ENCODE results near the gene BICRA. TPM values are rescaled to one million over a fixed set of nuclear protein-coding genes. Genes with fewer than 3 reads are reported as not detected.

The BICRA gene
- total RNA-seq = 1 to 10 TPM; 4.2 to 8.3 (median 7.5) TPM

DNA sequence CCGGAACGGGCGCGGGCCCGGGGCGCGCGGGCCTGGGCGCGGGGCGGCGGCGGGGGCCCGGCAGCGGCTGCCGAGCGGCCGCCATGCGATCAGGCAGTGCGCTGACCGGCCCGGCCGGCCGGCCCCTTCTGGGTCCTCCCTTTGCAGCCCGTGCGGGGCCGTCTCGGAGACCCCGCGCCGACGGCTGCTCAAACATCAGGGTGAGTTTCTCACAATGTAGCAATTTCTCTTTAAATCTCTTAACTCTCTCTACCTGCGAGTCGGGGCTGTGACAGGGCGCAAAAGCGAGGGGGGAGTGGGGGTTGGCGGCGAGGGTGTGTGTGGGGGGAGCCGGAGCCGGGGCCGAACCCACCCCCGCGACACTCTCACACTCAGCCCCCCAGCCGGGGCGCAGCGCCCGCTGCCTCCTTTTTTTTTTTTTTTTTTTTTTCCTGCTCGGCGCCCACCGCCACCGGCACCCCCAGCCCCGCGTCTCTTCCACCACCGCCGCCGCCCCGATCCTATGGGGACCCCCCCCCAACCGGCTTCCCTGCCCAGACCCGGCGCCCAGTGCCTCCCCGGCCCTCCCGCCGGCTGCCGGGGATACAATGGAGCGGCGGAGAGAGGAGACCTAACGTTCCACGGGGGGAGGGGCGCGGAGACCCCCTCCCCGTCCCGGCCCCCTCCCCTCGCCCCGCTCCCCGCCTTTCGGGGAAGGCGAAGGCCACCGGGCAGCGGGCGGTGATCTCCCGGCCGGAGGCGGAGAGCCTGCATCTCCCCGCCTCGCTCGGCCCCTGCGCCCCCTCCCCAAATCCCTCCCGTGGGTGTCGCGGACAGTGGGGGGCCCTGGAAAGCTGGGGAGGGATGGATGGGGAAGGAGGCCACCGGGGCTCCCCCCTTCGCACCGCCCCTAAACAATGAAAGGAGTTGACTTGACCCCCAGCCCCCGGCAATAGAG is at the start of gene BICRA:
BICRA (plus strand) TSS at position 166 of the 937 bp plus-strand sequence. CDS start 64,441 bp downstream, outside the sequence.
- peak; percentile 82 to 83 for DNase-seq (ENCODE audit: low spot score in 2 of 2)
- Histone ChIP-seq H3K4me3 (peak within 1 kb of the TSS; percentile 86 to 98 (median 96)), H3K27ac (peak within 1 kb of the TSS; percentile 87 to 96), H3K4me1 (peaks cover 0 to 10% of the 10 kb centered on the region in 2 donors), H3K27me3 (no peaks in the 10 kb centered on the region), H3K9me3 (no peaks in the 10 kb centered on the region), H3K36me3 (no peaks in the 10 kb centered on the region)
- no peak for TF ChIP-seq CTCF (IDR thresholded peaks at IDR 0.05)
- peak in 1 of 3 donors; percentile 47 for TF ChIP-seq POLR2AphosphoS5 (IDR thresholded peaks at IDR 0.05)
- TF ChIP-seq POLR2A (IDR thresholded peaks at IDR 0.05) = peak; percentile 26
- intact Hi-C loops (cut with DNase I; ENCODE audit: low total_unique reads) = loop anchor here (2.0 kb wide), 1 partner anchor 58 kb away; no protein-coding TSS in a partner anchor

GRCh38 chr19:47560999-47561398 is 47.9 kb upstream of the BICRA start:
- no peaks in the 10 kb centered on the region for H3K27me3 ChIP-seq
- intact Hi-C loops (cut with DNase I; ENCODE audit: low total_unique reads) = no loop called here
- no peaks in the 10 kb centered on the region for H3K36me3 ChIP-seq
- H3K4me1 ChIP-seq = no peaks in the 10 kb centered on the region
- no peaks in the 10 kb centered on the region for H3K9me3 ChIP-seq
- no peak for TF ChIP-seq POLR2AphosphoS5 (IDR thresholded peaks at IDR 0.05)
- no peak for TF ChIP-seq POLR2A (IDR thresholded peaks at IDR 0.05)
- no peak for TF ChIP-seq CTCF (IDR thresholded peaks at IDR 0.05)
- H3K4me3 ChIP-seq = no peak overlapping the region
- no peak overlapping the region for H3K27ac ChIP-seq
- no peak for DNase-seq (ENCODE audit: low spot score in 2 of 2)

DNA sequence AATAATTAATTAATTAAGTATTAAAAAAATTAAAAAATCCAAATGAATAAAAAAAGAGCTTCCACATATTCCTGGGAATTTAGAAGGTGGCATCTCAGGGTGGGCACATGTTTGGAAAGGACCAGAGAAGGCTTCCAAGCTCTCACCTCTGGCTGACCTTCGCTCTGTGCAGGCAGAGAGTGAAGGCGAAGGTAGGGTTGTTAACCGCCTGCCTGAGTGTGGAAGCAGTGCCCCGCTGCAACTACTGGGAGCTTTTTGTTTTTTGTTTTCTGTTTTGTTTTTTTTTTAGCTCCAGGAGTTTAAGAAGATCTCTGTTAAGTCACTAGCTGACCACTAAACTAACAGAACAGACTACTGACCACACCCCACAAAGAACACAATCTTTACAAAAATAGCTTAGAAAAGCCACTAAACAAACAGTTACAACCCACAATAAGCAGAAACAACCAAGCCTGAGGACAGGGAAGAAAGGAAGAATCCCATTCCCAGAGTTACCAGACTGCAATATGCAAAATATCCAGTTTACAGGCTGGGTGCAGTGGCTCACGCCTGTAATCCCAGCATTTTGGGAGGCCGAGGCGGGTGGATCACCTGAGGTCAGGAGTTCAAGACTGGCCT is 47.4 kb upstream of the BICRA start:
- no peaks in the 10 kb centered on the region for H3K4me1 ChIP-seq
- no peaks in the 10 kb centered on the region for H3K27me3 ChIP-seq
- intact Hi-C loops (cut with DNase I; ENCODE audit: low total_unique reads) = no loop called here
- TF ChIP-seq POLR2A (IDR thresholded peaks at IDR 0.05) (no peak), POLR2AphosphoS5 (IDR thresholded peaks at IDR 0.05) (no peak), CTCF (IDR thresholded peaks at IDR 0.05) (no peak)
- H3K9me3 ChIP-seq = no peaks in the 10 kb centered on the region
- H3K36me3 ChIP-seq = no peaks in the 10 kb centered on the region
- DNase-seq (ENCODE audit: low spot score in 2 of 2) = no peak
- no peak overlapping the region for H3K27ac ChIP-seq
- no peak overlapping the region for H3K4me3 ChIP-seq

DNA sequence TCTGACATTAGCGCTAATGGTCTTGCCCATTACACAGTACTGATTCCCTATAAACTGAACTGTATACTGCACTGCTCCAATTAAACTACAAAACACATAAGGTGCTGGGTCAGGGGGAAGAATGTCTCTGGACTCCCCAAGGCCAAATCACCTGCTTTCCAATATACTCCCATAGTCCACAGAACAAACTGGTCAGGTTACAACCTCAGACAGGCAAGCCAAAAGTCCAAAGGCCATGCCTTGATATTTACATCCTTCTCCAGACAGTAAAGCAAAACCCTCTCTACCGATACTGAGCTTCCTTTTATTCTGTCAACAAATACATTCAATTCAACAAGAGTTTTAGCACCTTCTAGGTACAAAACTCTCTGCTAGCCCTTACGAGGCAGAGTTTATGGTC is 44.9 kb upstream of the BICRA start:
- Histone ChIP-seq H3K27me3 (no peaks in the 10 kb centered on the region), H3K27ac (no peak overlapping the region), H3K4me1 (no peaks in the 10 kb centered on the region), H3K4me3 (no peak overlapping the region), H3K9me3 (no peaks in the 10 kb centered on the region), H3K36me3 (no peaks in the 10 kb centered on the region)
- no peak for DNase-seq (ENCODE audit: low spot score in 2 of 2)
- intact Hi-C loops (cut with DNase I; ENCODE audit: low total_unique reads) = no loop called here
- TF ChIP-seq POLR2AphosphoS5 (IDR thresholded peaks at IDR 0.05) = no peak
- TF ChIP-seq CTCF (IDR thresholded peaks at IDR 0.05) = no peak
- TF ChIP-seq POLR2A (IDR thresholded peaks at IDR 0.05) = no peak

DNA sequence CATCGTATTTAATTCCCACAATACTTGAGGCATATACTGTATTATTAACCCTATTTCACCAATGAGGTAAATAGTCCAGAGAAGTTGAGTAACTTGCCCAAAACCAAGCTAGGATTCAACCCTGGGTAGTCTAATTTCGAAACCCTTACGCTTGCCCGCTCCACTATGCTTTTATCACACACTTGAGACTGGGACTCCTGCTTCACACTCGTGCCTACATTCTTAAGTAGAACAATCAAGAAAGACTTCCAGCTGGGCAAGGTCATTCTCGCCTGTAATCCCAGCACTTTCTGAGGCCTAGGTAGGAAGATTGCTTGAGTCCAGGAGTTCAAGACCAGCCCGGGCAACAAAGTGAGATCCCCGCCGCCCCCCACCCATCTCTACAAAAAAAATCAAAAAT is 39.6 kb upstream of the BICRA start:
- intact Hi-C loops (cut with DNase I; ENCODE audit: low total_unique reads) = no loop called here
- Histone ChIP-seq H3K27me3 (no peaks in the 10 kb centered on the region), H3K9me3 (no peaks in the 10 kb centered on the region), H3K36me3 (no peaks in the 10 kb centered on the region), H3K27ac (no peak overlapping the region), H3K4me3 (no peak overlapping the region), H3K4me1 (no peaks in the 10 kb centered on the region)
- no peak for TF ChIP-seq POLR2AphosphoS5 (IDR thresholded peaks at IDR 0.05)
- TF ChIP-seq CTCF (IDR thresholded peaks at IDR 0.05) = no peak
- no peak for TF ChIP-seq POLR2A (IDR thresholded peaks at IDR 0.05)
- no peak for DNase-seq (ENCODE audit: low spot score in 2 of 2)
